ENCODE measurements around the gene RSPH10B. TPM values are rescaled to one million over a fixed set of nuclear protein-coding genes. Genes with fewer than 3 reads are reported as not detected.
A peak's percentile ranks its signal among the peaks of the same experiment; 100 is the strongest.
"Not testable (repeated sequence)": the region's sequence is repeated elsewhere in the genome, so short reads cannot be mapped to it uniquely, and the experiment has no call there.

The RSPH10B gene
- total and polyA plus RNA-seq, 2 experiments from 2014 or later: not detected

DNA sequence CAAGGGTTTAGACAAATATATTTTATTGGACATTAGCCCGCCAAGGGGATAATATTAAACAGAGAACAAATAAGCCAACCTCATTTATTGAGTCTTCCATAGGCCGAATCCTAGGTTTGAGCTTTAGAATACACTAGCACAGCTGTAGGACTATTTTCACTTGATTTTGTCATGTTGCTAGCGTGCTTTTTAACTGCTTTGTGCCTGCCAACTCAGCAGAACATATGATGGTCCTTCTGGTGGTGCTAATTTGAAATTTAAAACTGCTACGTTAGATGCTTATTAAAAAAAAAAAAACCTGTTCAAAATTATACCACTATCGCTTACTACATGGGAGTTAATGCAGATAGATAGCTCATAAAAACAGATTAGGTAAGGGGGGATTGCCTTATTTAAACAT is 86.1 kb downstream of the RSPH10B start:
- 95% methylated on average over 5 of the region's 5 CpGs for WGBS (ENCODE audit: low lambda C conversion rate, missing lambda C conversion rate)
- not testable (repeated sequence) for H4K20me1 ChIP-seq (ENCODE audit: insufficient read depth, poor library complexity, severe bottlenecking); H3K9me3 ChIP-seq (ENCODE audit: low read depth); H2AFZ ChIP-seq; H3K9me2 ChIP-seq (replicated peaks; ENCODE audit: insufficient read depth); H3K4me1 ChIP-seq (ENCODE audit: insufficient read depth); H3K4me2 ChIP-seq; H3K79me2 ChIP-seq; H3K27me3 ChIP-seq; H3K27ac ChIP-seq; DNase-seq (ENCODE audit: low spot score); H3K4me3 ChIP-seq; H3K36me3 ChIP-seq (replicated peaks; ENCODE audit: insufficient read depth, low read depth)

DNA sequence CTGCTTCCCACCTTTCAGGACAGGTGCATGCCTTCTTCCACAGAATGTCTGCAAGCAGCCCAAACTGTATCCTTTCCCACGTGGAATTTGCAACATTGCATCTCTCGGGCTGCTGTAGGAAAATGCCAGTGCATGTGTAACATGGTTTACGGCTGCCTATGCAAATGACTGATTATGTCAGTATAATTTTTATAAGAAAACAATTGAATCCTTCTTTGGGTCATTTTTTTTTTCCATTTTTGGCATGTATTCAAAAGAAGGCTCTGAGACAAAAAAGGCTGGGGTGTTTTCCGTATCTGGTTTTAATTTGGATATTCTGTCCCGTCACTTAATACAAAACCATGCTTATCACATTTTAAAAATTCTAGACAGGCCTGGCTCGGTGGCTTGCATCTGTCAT is 90.4 kb downstream of the RSPH10B start:
- not testable (repeated sequence) for DNase-seq (ENCODE audit: low spot score); H3K4me1 ChIP-seq (ENCODE audit: insufficient read depth); H3K36me3 ChIP-seq (replicated peaks; ENCODE audit: insufficient read depth, low read depth); H3K9me3 ChIP-seq (ENCODE audit: low read depth); H4K20me1 ChIP-seq (ENCODE audit: insufficient read depth, poor library complexity, severe bottlenecking); H3K27ac ChIP-seq; H3K4me2 ChIP-seq; H3K9me2 ChIP-seq (replicated peaks; ENCODE audit: insufficient read depth); H3K27me3 ChIP-seq; H3K4me3 ChIP-seq; H2AFZ ChIP-seq; H3K79me2 ChIP-seq
- WGBS (ENCODE audit: low lambda C conversion rate, missing lambda C conversion rate): 71% methylated on average over 6 of the region's 6 CpGs

DNA sequence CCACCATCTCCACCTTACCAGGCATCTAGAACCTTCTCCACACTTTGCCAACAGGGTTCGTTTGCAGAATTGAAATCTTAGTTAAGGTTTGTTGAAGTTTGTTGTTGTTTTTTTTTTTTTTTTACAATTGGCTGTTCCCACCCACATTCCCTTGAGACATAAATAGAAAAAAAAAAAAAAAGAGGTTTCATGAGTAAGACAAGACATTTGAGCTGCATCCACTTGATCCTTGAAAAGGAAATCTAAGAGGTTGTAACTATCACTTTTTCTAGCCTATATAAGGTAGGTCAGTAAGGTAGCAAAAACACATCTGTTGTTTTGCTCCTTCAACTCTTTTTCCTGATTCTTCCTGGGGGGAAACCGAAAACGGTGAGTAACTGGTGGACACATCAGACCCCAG is 90.9 kb downstream of the RSPH10B start:
- H3K27me3 ChIP-seq; H4K20me1 ChIP-seq (ENCODE audit: insufficient read depth, poor library complexity, severe bottlenecking); H3K79me2 ChIP-seq; H3K9me3 ChIP-seq (ENCODE audit: low read depth); H3K36me3 ChIP-seq (replicated peaks; ENCODE audit: insufficient read depth, low read depth); DNase-seq (ENCODE audit: low spot score); H3K4me3 ChIP-seq; H3K9me2 ChIP-seq (replicated peaks; ENCODE audit: insufficient read depth); H3K4me1 ChIP-seq (ENCODE audit: insufficient read depth); H3K4me2 ChIP-seq; H3K27ac ChIP-seq; H2AFZ ChIP-seq: not testable (repeated sequence)
- 76% methylated on average over 3 of the region's 3 CpGs for WGBS (ENCODE audit: low lambda C conversion rate, missing lambda C conversion rate)

Small RNAs within 50 kb of the gene (small RNA-seq; reads per million reads assigned to genes)
- gene RF00019: not detected
- gene SNORA80D: 0.71 reads per million, percentile 57 among the genes with 10 or more reads in this experiment

Other genes with a start within 250 kb of the RSPH10B start
- 34.8 and 35.3 TPM in 2 replicates for gene RNF216, start 189.0 kb downstream of the RSPH10B start, total RNA-seq
- gene RNF216, start 189.0 kb downstream of the RSPH10B start, polyA plus RNA-seq: 25.2 and 27.7 TPM in 2 replicates
- gene OCM, start 89.9 kb downstream of the RSPH10B start, total RNA-seq: not detected in 2 replicates
- gene OCM, start 89.9 kb downstream of the RSPH10B start, polyA plus RNA-seq: 0.37 TPM in 1 of 2 replicates, not detected in the other
- 64.1 and 67.8 TPM in 2 replicates for gene CCZ1, start 72.0 kb downstream of the RSPH10B start, total RNA-seq
- 65.9 and 71.6 TPM in 2 replicates for gene CCZ1, start 72.0 kb downstream of the RSPH10B start, polyA plus RNA-seq
- 13.9 and 15.9 TPM in 2 replicates for gene PMS2, start 38.4 kb upstream of the RSPH10B start, total RNA-seq
- gene PMS2, start 38.4 kb upstream of the RSPH10B start, polyA plus RNA-seq: 5.8 and 6.2 TPM in 2 replicates
- gene AIMP2, start 38.6 kb upstream of the RSPH10B start, total RNA-seq: 55.1 and 55.4 TPM in 2 replicates
- 52.7 and 57.9 TPM in 2 replicates for gene AIMP2, start 38.6 kb upstream of the RSPH10B start, polyA plus RNA-seq
- not detected in 2 replicates for gene ANKRD61, start 60.7 kb upstream of the RSPH10B start, total RNA-seq
- 0.33 and 0.81 TPM in 2 replicates for gene ANKRD61, start 60.7 kb upstream of the RSPH10B start, polyA plus RNA-seq
- 148 and 180 TPM in 2 replicates for gene EIF2AK1, start 88.5 kb upstream of the RSPH10B start, total RNA-seq
- 87.3 and 104 TPM in 2 replicates for gene EIF2AK1, start 88.5 kb upstream of the RSPH10B start, polyA plus RNA-seq
- gene USP42, start 134.3 kb upstream of the RSPH10B start, total RNA-seq: 6.0 and 6.5 TPM in 2 replicates
- 8.0 and 10.0 TPM in 2 replicates for gene USP42, start 134.3 kb upstream of the RSPH10B start, polyA plus RNA-seq